K562 (cell line): ENCODE data around the gene PRR14. TPM values are rescaled to one million over a fixed set of nuclear protein-coding genes. Genes with fewer than 3 reads are reported as not detected.
A peak's percentile ranks its signal among the peaks of the same experiment; 100 is the strongest.
"Not testable (repeated sequence)": the region's sequence is repeated elsewhere in the genome, so short reads cannot be mapped to it uniquely, and the experiment has no call there.

ENCODE experiments used
- ATAC-seq: fragments of 200-7000 bp; cut with Tn5 transposase; 3 replicates; pipeline ENCODE4 v1.9.1; 2020; ENCODE audit warnings: moderate library complexity
- BruUV-seq: library from RNA; stranded (reverse); fragments of 400-500 nt; replicated peaks from 2 replicates; lab custom pipeline; 2021; lab: Mats Ljungman, UMichigan
- CTCF ChIA-PET: fragments of 300-600 bp; formaldehyde crosslinking; extraction: SDS; loops from one replicate; lab custom pipeline; 2021; ENCODE audit warnings: low intra/inter-chr PET ratio; lab: Yijun Ruan, JAX
- POLR2A ChIA-PET: fragments of 300-600, 350-650 bp; sonication (Branson Sonifier 250); formaldehyde crosslinking; extraction: SDS; loops from one replicate; lab custom pipeline; 2021; ENCODE audit warnings: antibody characterized with exemption, inconsistent platforms; lab: Yijun Ruan, JAX
- DNase-seq, 4 experiments: peaks; one replicate each; pipeline versions ENCODE4 v3.0.0 to v3.0.0-alpha.2; 2011 to 2018; ENCODE audit warnings: low spot score in 3 of 4, mixed read lengths in 3 of 4; ENCODE audit errors: extremely low read depth in 1 of 4
- FAIRE-seq: peaks from 2 replicates; lab custom pipeline; 2011; peaks lifted over from hg19 to GRCh38; lab: Jason Lieb, UNC
- H2AFZ ChIP-seq: 2 replicates; pipeline ENCODE4 v1.6.0; 2011; ENCODE audit warnings: low read depth, low read length, control low read depth, inconsistent platforms
- H3K27ac ChIP-seq: fragments of 200-600 bp; 3 replicates; pipeline ENCODE4 v1.8.0; 2011; ENCODE audit warnings: low read depth, mild to moderate bottlenecking, control low read depth, inconsistent platforms, low read length, moderate library complexity, mixed read lengths; ENCODE audit errors: extremely low read depth
- H3K27me3 ChIP-seq, 2 experiments: fragments of 300-600 bp in 1 of 2; 2 replicates in 1 of 2; 3 replicates in 1 of 2; pipeline versions ENCODE4 v1.6.0 to v1.8.0; 2011; ENCODE audit warnings: inconsistent platforms in 2 of 2, low read length in 2 of 2, mild to moderate bottlenecking in 1 of 2, mixed read lengths in 1 of 2, moderate library complexity in 1 of 2; ENCODE audit not compliant: control insufficient read depth in 2 of 2, insufficient read depth in 2 of 2
- H3K36me3 ChIP-seq: fragments of 300-600 bp; 3 replicates; pipeline ENCODE4 v1.8.0; 2011; ENCODE audit warnings: mild to moderate bottlenecking, low read length, inconsistent platforms; ENCODE audit not compliant: control insufficient read depth, insufficient read depth
- H3K4me1 ChIP-seq, 2 experiments: fragments of 200-600 bp in 1 of 2; replicated peaks in 1 of 2; 2 replicates in 1 of 2; 3 replicates in 1 of 2; pipeline versions ENCODE4 v1.5.1 to v1.8.0; 2011; ENCODE audit warnings: inconsistent platforms in 2 of 2, low read length in 2 of 2, mild to moderate bottlenecking in 1 of 2, mixed read lengths in 1 of 2, moderate library complexity in 1 of 2; ENCODE audit not compliant: control insufficient read depth in 2 of 2, insufficient read depth in 2 of 2
- H3K4me2 ChIP-seq: 2 replicates; pipeline ENCODE4 v1.6.1; 2011; ENCODE audit warnings: low read length, control low read depth, inconsistent platforms, mixed read lengths; ENCODE audit not compliant: insufficient read depth
- H3K4me3 ChIP-seq: fragments of 200-600 bp; sonication (generic), shearing (Covaris generic); 2 replicates; pipeline ENCODE4 v1.5.1; 2016; ENCODE audit warnings: control low read depth, inconsistent platforms
- H3K79me2 ChIP-seq: fragments of 200-600 bp; 3 replicates; pipeline ENCODE4 v1.8.0; 2011; ENCODE audit warnings: low read length, inconsistent platforms; ENCODE audit not compliant: control insufficient read depth, insufficient read depth
- H3K9ac ChIP-seq, 2 experiments: 2 replicates each; pipeline versions ENCODE4 v1.6.0 to v1.6.1; 2011; ENCODE audit warnings: low read depth in 2 of 2, low read length in 2 of 2, control low read depth in 1 of 2, inconsistent platforms in 1 of 2, mild to moderate bottlenecking in 1 of 2, mixed read lengths in 1 of 2; ENCODE audit not compliant: insufficient read depth in 1 of 2
- H3K9me1 ChIP-seq: one replicate; pipeline ENCODE4 v1.6.0; 2011; ENCODE audit warnings: inconsistent platforms, mild to moderate bottlenecking, low read length, moderate library complexity; ENCODE audit not compliant: control insufficient read depth, insufficient read depth
- H3K9me3 ChIP-seq: replicated peaks from 2 replicates; pipeline ENCODE4 v1.5.1; 2011; ENCODE audit warnings: low read depth, low read length, inconsistent platforms; ENCODE audit not compliant: control insufficient read depth, insufficient read depth
- H4K20me1 ChIP-seq: replicated peaks from 2 replicates; pipeline ENCODE4 v1.6.1; 2011; ENCODE audit warnings: low read length, inconsistent platforms, mixed read lengths; ENCODE audit not compliant: control insufficient read depth, insufficient read depth
- CHCHD3 ChIP-seq: fragments of 250-450 bp; sonication (Bioruptor Pico); IDR thresholded peaks from 2 replicates; pipeline ENCODE4 v2.1.2; 2022; ENCODE audit warnings: mild to moderate bottlenecking
- DDX20 ChIP-seq: fragments of 450-650 bp; IDR thresholded peaks from 2 replicates; pipeline ENCODE4 v1.6.1; 2016; ENCODE audit warnings: missing genetic modification characterization, low read depth, mild to moderate bottlenecking, missing compliant biosample characterization, moderate library complexity
- GABPA ChIP-seq: fragments of 200-800 bp; sonication (Bioruptor generic); conservative IDR thresholded peaks from 2 replicates; pipeline ENCODE4 v1.6.1; 2016; ENCODE audit warnings: low read depth, missing genetic modification characterization, missing compliant biosample characterization
- ZFP36 ChIP-seq: fragments of 150-350 bp; IDR thresholded peaks from 2 replicates; pipeline ENCODE4 v1.6.1; 2018; ENCODE audit warnings: low read length, low read depth; ENCODE audit not compliant: partially characterized antibody
- ZNF639 ChIP-seq, 2 experiments: fragments of 200-800 bp in 1 of 2; sonication (Bioruptor generic) in 1 of 2; sonication (generic) in 1 of 2; formaldehyde crosslinking in 1 of 2; IDR thresholded peaks in 1 of 2; conservative IDR thresholded peaks in 1 of 2; 2 replicates each; pipeline versions ENCODE4 v1.5.0 to v1.6.1; 2016 to 2020; ENCODE audit warnings: missing compliant biosample characterization in 1 of 2, missing genetic modification characterization in 1 of 2, missing genetic modification reagents in 1 of 2
- ZNF696 ChIP-seq: fragments of 250-450 bp; sonication (Bioruptor Pico); conservative IDR thresholded peaks from 2 replicates; pipeline ENCODE4 v1.4.0; 2020; ENCODE audit warnings: mild to moderate bottlenecking, moderate library complexity
- WGBS: fragments of 100-300 bp; shearing (Covaris generic); methylation state at CpG from one replicate; pipeline ENCODE4 v1.1.6; 2016; ENCODE audit warnings: low coverage, mixed read lengths; ENCODE audit not compliant: insufficient coverage; ENCODE audit errors: missing lambda C conversion rate; 5-methylcytosine and 5-hydroxymethylcytosine counted together
- in situ Hi-C: fragments of 300-500 bp; cut with MboI; formaldehyde crosslinking; loops from 4 replicates; pipeline ENCODE4 v1.15.0; 2018; ENCODE audit warnings: inconsistent platforms, mixed read lengths
- intact Hi-C: fragments of 100-400 bp; cut with micrococcal nuclease; formaldehyde crosslinking; loops from 2 replicates; pipeline ENCODE4 v1.14.2; 2022
- polyA plus RNA-seq, 8 experiments: library from polyadenylated mRNA; depleted of rRNA in 4 of 8; stranded (reverse) in 5 of 8; unstranded in 3 of 8; fragments of >200 nt; fragmentation: Nextera tagmentation in 2 of 8; fragmentation: Illumina TruSeq in 1 of 8; extraction: Ambion mirVana in 2 of 8; extraction: Trizol in 1 of 8; gene quantifications; 2 replicates each; pipeline versions ENCODE4 v1.2.1 to v1.2.3, GENCODE V29; 2011 to 2014; ENCODE audit warnings: inconsistent platforms in 1 of 8, missing spikeins in 1 of 8
- total RNA-seq, 7 experiments: library from RNA; depleted of rRNA in 6 of 7; stranded (reverse); fragments of >200 nt in 6 of 7; fragmentation: Illumina TruSeq in 2 of 7; extraction: Trizol in 2 of 7; gene quantifications; 2 replicates each; pipeline versions ENCODE4 v1.2.1 to v1.2.3, GENCODE V29; 2011 to 2021; ENCODE audit warnings: low replicate concordance in 1 of 7

The PRR14 gene
- total and polyA plus RNA-seq, 9 of the 15 experiments (the other 6 are each of a cell fraction or from before 2014, with no cell fraction given): 2.2 to 63.1 (median 11.5) TPM

GRCh38 chr16:30628628-30629540 is 21.9 kb upstream of the PRR14 start (continued):
- peak; percentile 29 for TF ChIP-seq ZFP36
- no peak for TF ChIP-seq ZNF696 (CRISPR knock-in tag)
- no peak for TF ChIP-seq DDX20 (tag)
- TF ChIP-seq CHCHD3 (CRISPR knock-in tag): no peak
- TF ChIP-seq GABPA (tag): peak; percentile 68
- TF ChIP-seq ZNF639 (CRISPR knock-in tag; conservative IDR thresholded peaks at IDR 0.05 in 1 of 2, IDR thresholded peaks at IDR 0.05 in 1 of 2): no peak

DNA sequence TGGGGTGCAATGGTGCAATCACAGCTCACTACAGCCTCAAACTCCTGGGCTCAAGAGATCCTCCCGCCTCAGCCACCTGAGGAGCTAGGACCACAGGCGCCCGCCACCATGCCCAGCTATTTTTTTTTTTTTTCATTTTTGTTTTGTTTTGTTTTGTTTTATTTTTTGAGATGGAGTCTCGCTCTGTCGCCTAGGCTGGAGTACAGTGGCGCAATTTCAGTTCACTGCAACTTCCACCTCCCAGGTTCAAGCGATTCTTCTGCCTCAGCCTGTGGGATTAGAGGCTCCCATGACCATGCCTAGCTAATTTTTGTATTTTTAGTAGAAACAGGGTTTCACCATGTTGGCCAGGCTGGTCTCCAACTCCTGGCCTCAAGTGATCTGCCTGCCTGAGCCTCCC is 18.3 kb upstream of the PRR14 start:
- POLR2A ChIA-PET: interaction anchor here (0.6 kb wide), 1 partner anchor 666 kb away, joined by 3 read pairs; no protein-coding TSS in a partner anchor
- FAIRE-seq, ATAC-seq, H3K9me3 ChIP-seq, DNase-seq, H2AFZ ChIP-seq, H4K20me1 ChIP-seq, H3K27ac ChIP-seq, BruUV-seq, H3K9ac ChIP-seq, intact Hi-C loops, H3K36me3 ChIP-seq, H3K4me3 ChIP-seq, H3K27me3 ChIP-seq, H3K9me1 ChIP-seq, H3K4me2 ChIP-seq, CTCF ChIA-PET: not testable (repeated sequence)
- WGBS: 100% methylated on average over 6 of the region's 7 CpGs
- Histone ChIP-seq H3K4me1 (peaks cover 4 to 18% of the 10 kb centered on the region in 2 experiments; a peak in 3 of 5 replicates), H3K79me2 (peaks cover 24% of the 10 kb centered on the region)
- in situ Hi-C loops: loop anchor here (25.0 kb wide), 2 partner anchors 420 to 1170 kb away; partner anchors contain the start of genes BOLA2, SLX1B and SULT1A4
